Activated T-cell treated with anti-CD3 and anti-CD28 coated beads, Interleukin-2, amount 50 U/mL, for 48 hours (primary cell): ENCODE results near the gene SKIC2.
"Not testable (repeated sequence)": the region's sequence is repeated elsewhere in the genome, so short reads cannot be mapped to it uniquely, and the experiment has no call there.

ENCODE experiments used
- DNase-seq, 2 experiments: peaks; one replicate each; pipeline ENCODE4 v3.0.0-alpha.2; 2020

The SKIC2 gene

GRCh38 chr6:31969712-31970603 is 11.0 kb downstream of the SKIC2 start:
- DNase-seq: no peak

- DNase-seq: peak in 1 of 2 experiments; percentile 34
These were observed 11.8 kb downstream of the SKIC2 start for GRCh38 chr6:31970604-31971271.

- DNase-seq: peak in 1 of 2 experiments; percentile 34
These were observed 12.5 kb downstream of the SKIC2 start for GRCh38 chr6:31971279-31971992.

GRCh38 chr6:31971993-31972708 is 13.2 kb downstream of the SKIC2 start, which contains the start of gene DXO:
DXO (minus strand) TSS chr6:31972138; CDS start chr6:31971675, 463 bp downstream.
- peak; percentile 98 to 99 for DNase-seq

GRCh38 chr6:31972709-31973350 is 13.9 kb downstream of the SKIC2 start:
- no peak for DNase-seq

- not testable (repeated sequence) for DNase-seq
These were observed 17.1 kb downstream of the SKIC2 start for GRCh38 chr6:31976065-31976464.

- no peak for DNase-seq
These were observed 18.9 kb downstream of the SKIC2 start for GRCh38 chr6:31977816-31978431.

GRCh38 chr6:31978831-31979230 is 19.9 kb downstream of the SKIC2 start:
- DNase-seq: no peak

GRCh38 chr6:31979238-31979898 is 20.4 kb downstream of the SKIC2 start:
- no peak for DNase-seq

- DNase-seq: not testable (repeated sequence)
These were observed 21.4 kb downstream of the SKIC2 start for GRCh38 chr6:31980195-31980876.

GRCh38 chr6:31980998-31981397 is 22.0 kb downstream of the SKIC2 start:
- DNase-seq: not testable (repeated sequence)

- DNase-seq: not testable (repeated sequence)
These were observed 22.8 kb downstream of the SKIC2 start, which contains the start of gene C4A for GRCh38 chr6:31981744-31982143. C4A (plus strand) TSS chr6:31982057; CDS start chr6:31982108, 51 bp downstream.

- not testable (repeated sequence) for DNase-seq
These were observed 30.4 kb downstream of the SKIC2 start for GRCh38 chr6:31989363-31989762.

- DNase-seq: not testable (repeated sequence)
These were observed 35.4 kb downstream of the SKIC2 start for GRCh38 chr6:31994421-31994820.

- DNase-seq: not testable (repeated sequence)
These were observed 37.4 kb downstream of the SKIC2 start for GRCh38 chr6:31996385-31996784.

GRCh38 chr6:32002546-32003268 is 43.7 kb downstream of the SKIC2 start:
- not testable (repeated sequence) for DNase-seq

GRCh38 chr6:32003301-32003700 is 44.3 kb downstream of the SKIC2 start:
- not testable (repeated sequence) for DNase-seq

GRCh38 chr6:32004393-32004792 is 45.4 kb downstream of the SKIC2 start:
- not testable (repeated sequence) for DNase-seq

- DNase-seq: not testable (repeated sequence)
These were observed 46.0 kb downstream of the SKIC2 start for GRCh38 chr6:32004864-32005537.
